ENCODE results near the gene LRRC25.
"Not testable (repeated sequence)": the region's sequence is repeated elsewhere in the genome, so short reads cannot be mapped to it uniquely, and the experiment has no call there.

The LRRC25 gene

GRCh38 chr19:18401580-18402112 is 4.2 kb upstream of the LRRC25 start:
- peak; percentile 79 for DNase-seq

DNA sequence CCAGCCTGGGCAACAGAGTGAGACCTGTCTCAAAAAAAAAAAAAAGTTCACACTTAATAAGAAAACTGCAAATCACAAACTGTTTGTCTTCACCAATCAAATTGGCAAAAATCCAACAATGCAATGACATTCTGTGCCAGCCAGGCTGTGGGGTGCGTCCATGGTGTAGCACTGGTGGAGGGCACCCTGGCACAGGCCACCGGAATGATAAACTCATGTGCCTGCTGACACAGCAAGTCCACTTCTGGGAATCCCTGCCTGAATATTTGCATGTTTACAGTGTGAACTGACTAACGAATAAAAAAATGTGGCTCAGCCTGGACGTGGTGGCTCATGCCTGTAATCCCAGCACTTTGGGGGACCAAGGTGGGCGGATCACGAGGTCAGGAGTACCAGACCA is 1.6 kb upstream of the LRRC25 start:
- DNase-seq: no peak

- DNase-seq: no peak
These were observed 766 bp downstream of the LRRC25 start for GRCh38 chr19:18396471-18397241.

DNA sequence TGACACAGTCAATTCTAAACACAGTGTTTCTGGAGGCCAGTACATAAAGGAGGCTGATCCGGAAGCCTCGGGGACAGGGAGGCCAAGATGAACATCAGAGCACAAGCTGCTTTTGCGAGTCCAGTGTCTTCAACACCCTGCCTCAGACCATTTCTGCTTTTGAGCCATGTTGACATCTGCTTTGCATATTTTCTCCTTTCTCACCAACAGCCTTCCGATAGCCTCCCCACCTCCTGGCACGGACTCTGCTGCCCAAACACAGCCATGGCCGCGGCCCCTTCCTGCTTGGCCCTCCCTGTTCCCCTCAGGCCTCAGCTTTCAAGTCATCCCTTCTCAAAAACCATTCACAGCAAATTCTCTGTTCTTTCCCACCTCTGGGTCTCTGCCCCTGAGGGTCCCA is 3.6 kb downstream of the LRRC25 start:
- DNase-seq: no peak

- DNase-seq: no peak
These were observed 4.5 kb downstream of the LRRC25 start for GRCh38 chr19:18392926-18393325.

- no peak for DNase-seq
These were observed 5.0 kb downstream of the LRRC25 start for GRCh38 chr19:18392417-18392816.

- no peak for DNase-seq
These were observed 5.8 kb downstream of the LRRC25 start for GRCh38 chr19:18391509-18392075.

GRCh38 chr19:18390065-18390907 is 7.1 kb downstream of the LRRC25 start:
- no peak for DNase-seq

DNA sequence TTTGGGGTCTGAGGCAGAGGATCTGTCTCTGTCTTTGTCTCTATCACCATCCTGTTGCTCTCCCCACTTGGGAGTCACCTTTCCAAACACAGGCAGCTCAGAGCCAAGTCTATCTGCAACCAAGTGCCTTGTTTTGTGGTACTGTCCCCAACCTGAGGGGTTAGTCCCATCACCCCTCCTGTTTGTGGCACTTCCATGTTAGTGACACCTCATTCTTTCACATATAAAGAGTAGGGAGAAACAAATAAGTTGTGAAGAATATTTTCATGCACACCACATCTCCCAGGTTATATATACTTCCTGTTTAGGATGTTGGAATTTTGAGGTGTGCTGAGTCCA is 7.7 kb downstream of the LRRC25 start:
- DNase-seq: no peak

- no peak for DNase-seq
These were observed 8.3 kb downstream of the LRRC25 start for GRCh38 chr19:18388960-18389725.

- DNase-seq: peak; percentile 83
These were observed 9.1 kb downstream of the LRRC25 start for GRCh38 chr19:18388100-18388959.

- no peak for DNase-seq
These were observed 10.7 kb downstream of the LRRC25 start for GRCh38 chr19:18386543-18387271.

DNA sequence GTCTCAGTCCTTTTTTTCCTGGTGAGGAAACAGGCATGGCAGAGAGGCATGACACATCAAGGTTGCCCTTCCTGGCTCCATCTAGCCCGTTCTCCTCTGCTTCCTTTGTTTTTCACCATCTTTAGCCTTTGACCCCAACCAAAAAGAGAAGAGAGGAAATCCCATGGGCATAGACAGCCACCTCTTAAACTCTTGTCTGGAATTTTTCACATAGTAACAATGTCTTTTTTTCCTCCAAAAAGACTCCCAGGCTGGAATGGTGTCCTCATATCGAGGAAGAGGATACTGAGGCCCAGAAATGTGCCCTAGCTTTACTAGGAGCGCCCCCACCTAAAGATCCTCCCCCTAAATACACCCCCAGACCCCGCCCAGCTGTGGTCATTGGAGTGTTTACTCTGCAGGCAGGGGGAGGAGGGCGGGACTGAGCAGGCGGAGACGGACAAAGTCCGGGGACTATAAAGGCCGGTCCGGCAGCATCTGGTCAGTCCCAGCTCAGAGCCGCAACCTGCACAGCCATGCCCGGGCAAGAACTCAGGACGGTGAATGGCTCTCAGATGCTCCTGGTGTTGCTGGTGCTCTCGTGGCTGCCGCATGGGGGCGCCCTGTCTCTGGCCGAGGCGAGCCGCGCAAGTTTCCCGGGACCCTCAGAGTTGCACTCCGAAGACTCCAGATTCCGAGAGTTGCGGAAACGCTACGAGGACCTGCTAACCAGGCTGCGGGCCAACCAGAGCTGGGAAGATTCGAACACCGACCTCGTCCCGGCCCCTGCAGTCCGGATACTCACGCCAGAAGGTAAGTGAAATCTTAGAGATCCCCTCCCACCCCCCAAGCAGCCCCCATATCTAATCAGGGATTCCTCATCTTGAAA is 11.5 kb downstream of the LRRC25 start, which contains the start of gene GDF15:
GDF15 (plus strand) TSS at position 484 of the 868 bp plus-strand sequence; CDS start at position 516, 32 bp downstream.
- no peak for DNase-seq

- no peak for DNase-seq
These were observed 12.1 kb downstream of the LRRC25 start for GRCh38 chr19:18385359-18385674.

- no peak for DNase-seq
These were observed 12.6 kb downstream of the LRRC25 start for GRCh38 chr19:18384775-18385174.

- DNase-seq: not testable (repeated sequence)
These were observed 13.8 kb downstream of the LRRC25 start for GRCh38 chr19:18383622-18384021.

GRCh38 chr19:18380843-18381242 is 16.6 kb downstream of the LRRC25 start:
- no peak for DNase-seq

GRCh38 chr19:18379803-18380747 is 17.3 kb downstream of the LRRC25 start:
- peak; percentile 83 for DNase-seq

GRCh38 chr19:18377026-18377425 is 20.4 kb downstream of the LRRC25 start:
- DNase-seq: no peak
